ENCODE measurements around the gene UBASH3B. TPM values are rescaled to one million over a fixed set of nuclear protein-coding genes. Genes with fewer than 3 reads are reported as not detected.

UBASH3B gene
- total RNA-seq, 2 experiments from 2014 or later = 54.7 to 73.0 TPM

- ChIA-PET CTCF (ENCODE audit: unreplicated experiment) (no interaction called here), POLR2A (interaction anchor here (0.6 to 1.2 kb wide), 3 partner anchors 43 to 299 kb away, joined by 3 to 4 read pairs (median 3); partner anchors contain the start of gene HSPA8)
- intact Hi-C loops (cut with micrococcal nuclease; ENCODE audit: unreplicated experiment) = no loop called here
- no peaks in the 10 kb centered on the region for H4K20me1 ChIP-seq (ENCODE audit: insufficient read depth, low read length)
- no peaks in the 10 kb centered on the region for H3K9me3 ChIP-seq (ENCODE audit: low read length)
- H3K27ac ChIP-seq (ENCODE audit: low read depth, low read length, poor library complexity, severe bottlenecking) = no peak overlapping the region
- no TSS peak for BruUV-seq (replicated peaks)
- no peaks in the 10 kb centered on the region for H3K9me2 ChIP-seq (ENCODE audit: insufficient read depth, low read length)
- no peaks in the 10 kb centered on the region for H3K36me3 ChIP-seq (ENCODE audit: insufficient read depth, low read length)
- TF ChIP-seq CTCF (conservative IDR thresholded peaks at IDR 0.05; ENCODE audit: low read length) = no peak
- no peak for TF ChIP-seq EZH2phosphoT487 (IDR thresholded peaks at IDR 0.05; ENCODE audit: borderline replicate concordance, low read depth, low read length)
- no peak overlapping the region for H3K4me2 ChIP-seq (ENCODE audit: low read length)
- H3K4me1 ChIP-seq (ENCODE audit: insufficient read depth, low read length, poor library complexity, severe bottlenecking) = no peaks in the 10 kb centered on the region
- DNase-seq (ENCODE audit: low spot score) = no peak
- H3K4me3 ChIP-seq (ENCODE audit: low read depth, low read length, poor library complexity, severe bottlenecking) = no peak overlapping the region
- no peaks in the 10 kb centered on the region for H3K79me2 ChIP-seq (ENCODE audit: insufficient read depth, low read depth, low read length)
- H2AFZ ChIP-seq (ENCODE audit: low read length) = no peak overlapping the region
These were observed 107.6 kb downstream of the UBASH3B start for GRCh38 chr11:122763108-122763507.

GRCh38 chr11:122764371-122765090 is 109.0 kb downstream of the UBASH3B start:
- DNase-seq (ENCODE audit: low spot score) = no peak
- TF ChIP-seq EZH2phosphoT487 (IDR thresholded peaks at IDR 0.05; ENCODE audit: borderline replicate concordance, low read depth, low read length) (no peak), CTCF (conservative IDR thresholded peaks at IDR 0.05; ENCODE audit: low read length) (no peak)
- POLR2A ChIA-PET = interaction anchor here (0.6 kb wide), 1 partner anchor 44 kb away, joined by 4 read pairs; no protein-coding TSS in a partner anchor
- Histone ChIP-seq H4K20me1 (ENCODE audit: insufficient read depth, low read length) (no peaks in the 10 kb centered on the region), H3K79me2 (ENCODE audit: insufficient read depth, low read depth, low read length) (no peaks in the 10 kb centered on the region), H3K4me1 (ENCODE audit: insufficient read depth, low read length, poor library complexity, severe bottlenecking) (no peaks in the 10 kb centered on the region), H3K9me3 (ENCODE audit: low read length) (no peaks in the 10 kb centered on the region), H3K4me2 (ENCODE audit: low read length) (no peak overlapping the region), H3K36me3 (ENCODE audit: insufficient read depth, low read length) (no peaks in the 10 kb centered on the region), H3K27ac (ENCODE audit: low read depth, low read length, poor library complexity, severe bottlenecking) (no peak overlapping the region), H2AFZ (ENCODE audit: low read length) (no peak overlapping the region), H3K4me3 (ENCODE audit: low read depth, low read length, poor library complexity, severe bottlenecking) (no peak overlapping the region), H3K9me2 (ENCODE audit: insufficient read depth, low read length) (no peaks in the 10 kb centered on the region)
- intact Hi-C loops (cut with micrococcal nuclease; ENCODE audit: unreplicated experiment) = no loop called here
- CTCF ChIA-PET (ENCODE audit: unreplicated experiment) = no interaction called here
- no TSS peak for BruUV-seq (replicated peaks)

- Histone ChIP-seq H3K4me2 (ENCODE audit: low read length) (no peak overlapping the region), H3K4me3 (ENCODE audit: low read depth, low read length, poor library complexity, severe bottlenecking) (no peak overlapping the region), H3K79me2 (ENCODE audit: insufficient read depth, low read depth, low read length) (no peaks in the 10 kb centered on the region), H3K4me1 (ENCODE audit: insufficient read depth, low read length, poor library complexity, severe bottlenecking) (no peaks in the 10 kb centered on the region), H3K36me3 (ENCODE audit: insufficient read depth, low read length) (no peaks in the 10 kb centered on the region), H2AFZ (ENCODE audit: low read length) (no peak overlapping the region), H4K20me1 (ENCODE audit: insufficient read depth, low read length) (no peaks in the 10 kb centered on the region), H3K27ac (ENCODE audit: low read depth, low read length, poor library complexity, severe bottlenecking) (no peak overlapping the region), H3K9me3 (ENCODE audit: low read length) (no peaks in the 10 kb centered on the region), H3K9me2 (ENCODE audit: insufficient read depth, low read length) (no peaks in the 10 kb centered on the region)
- POLR2A ChIA-PET = interaction anchor here (0.6 to 1.0 kb wide), 3 partner anchors 45 to 138 kb away, joined by 3 to 4 read pairs (median 3); no protein-coding TSS in a partner anchor
- DNase-seq (ENCODE audit: low spot score) = no peak
- TF ChIP-seq EZH2phosphoT487 (IDR thresholded peaks at IDR 0.05; ENCODE audit: borderline replicate concordance, low read depth, low read length) = no peak
- TF ChIP-seq CTCF (conservative IDR thresholded peaks at IDR 0.05; ENCODE audit: low read length) = no peak
- CTCF ChIA-PET (ENCODE audit: unreplicated experiment) = no interaction called here
- intact Hi-C loops (cut with micrococcal nuclease; ENCODE audit: unreplicated experiment) = no loop called here
- no TSS peak for BruUV-seq (replicated peaks)
These were observed 110.1 kb downstream of the UBASH3B start for GRCh38 chr11:122765487-122766131.

All from OCI-LY7 (cell line).